ENCODE data around the gene UBR2.

- no peak for TF ChIP-seq ZBTB7A (IDR thresholded peaks at IDR 0.05; ENCODE audit: low read depth)
- no peak for TF ChIP-seq EGR1 (IDR thresholded peaks at IDR 0.05)
- TF ChIP-seq CEBPB (IDR thresholded peaks at IDR 0.05), result no peak
- TF ChIP-seq FOXM1 (IDR thresholded peaks at IDR 0.05; ENCODE audit: borderline replicate concordance, low read depth), result no peak
- TF ChIP-seq MAX (IDR thresholded peaks at IDR 0.05), result no peak
- no peak for TF ChIP-seq RAD21 (IDR thresholded peaks at IDR 0.05; ENCODE audit: low read depth)
- no peak for TF ChIP-seq CREB1 (IDR thresholded peaks at IDR 0.05; ENCODE audit: low read depth)
- TF ChIP-seq EP300 (IDR thresholded peaks at IDR 0.05; ENCODE audit: borderline replicate concordance), result no peak
- no peak for TF ChIP-seq YY1 (IDR thresholded peaks at IDR 0.05; ENCODE audit: low read depth)
- TF ChIP-seq TEAD4 (IDR thresholded peaks at IDR 0.05), result no peak
- TF ChIP-seq REST (IDR thresholded peaks at IDR 0.05; ENCODE audit: low read depth), result no peak
Observed at GRCh38 chr6:42599558-42599957, 35.7 kb downstream of the UBR2 start.
